Right atrium auricular region (tissue), 2 donors: ENCODE measurements around the gene TBPL1. TPM values are rescaled to one million over a fixed set of nuclear protein-coding genes. Genes with fewer than 3 reads are reported as not detected.
A peak's percentile ranks its signal among the peaks of the same experiment; 100 is the strongest.
"Not testable (repeated sequence)": the region's sequence is repeated elsewhere in the genome, so short reads cannot be mapped to it uniquely, and the experiment has no call there.

Experiments
- DNase-seq: peaks from one replicate; pipeline ENCODE4 v3.0.0-alpha.2; 2019; ENCODE audit warnings: low spot score
- H3K27ac ChIP-seq, 2 donors: fragments of 200-600 bp; sonication (generic); 1 replicate in 1 of 2; 2 replicates in 1 of 2; pipeline ENCODE4 v1.5.1; 2016 to 2019
- H3K27me3 ChIP-seq, 2 donors: fragments of 200-600 bp; sonication (generic); one replicate each; pipeline versions ENCODE4 v1.5.1 to v1.6.0; 2017 to 2019
- H3K36me3 ChIP-seq: fragments of 200-600 bp; sonication (generic); one replicate; pipeline ENCODE4 v1.5.1; 2016
- H3K4me1 ChIP-seq, 2 donors: fragments of 200-600 bp; sonication (generic); one replicate each; pipeline versions ENCODE4 v1.5.1 to v1.6.0; 2017 to 2019
- H3K4me3 ChIP-seq, 2 donors: fragments of 200-600 bp; sonication (generic); 1 replicate in 1 of 2; 2 replicates in 1 of 2; pipeline ENCODE4 v1.5.1; 2017 to 2019; ENCODE audit warnings: mild to moderate bottlenecking in 1 of 2, moderate library complexity in 1 of 2
- H3K9me3 ChIP-seq, 2 donors: fragments of 200-600 bp; sonication (generic); one replicate each; pipeline ENCODE4 v1.5.1; 2019
- CTCF ChIP-seq, 2 donors: fragments of 200-600 bp; sonication (generic); IDR thresholded peaks; one replicate each; pipeline ENCODE4 v1.5.1; 2019; ENCODE audit warnings: antibody characterized with exemption in 2 of 2
- total RNA-seq, 2 donors: library from RNA; depleted of rRNA; stranded (reverse); fragments of >200 nt; gene quantifications; one replicate each; pipeline ENCODE4 v1.1.0, GENCODE V29; 2016

The TBPL1 gene
- total RNA-seq, 2 donors from 2014 or later = 18.9 to 22.6 TPM

- DNase-seq = no peak
- Histone ChIP-seq H3K4me3 (no peak overlapping the region), H3K27ac (no peak overlapping the region), H3K27me3 (no peaks in the 10 kb centered on the region), H3K9me3 (peaks cover 0 to 9% of the 10 kb centered on the region in 2 donors), H3K36me3 (no peaks in the 10 kb centered on the region), H3K4me1 (peaks cover 0 to 7% of the 10 kb centered on the region in 2 donors)
- TF ChIP-seq CTCF (IDR thresholded peaks at IDR 0.05) = no peak
Measured at GRCh38 chr6:133918208-133918930, 34.7 kb upstream of the TBPL1 start.

DNA sequence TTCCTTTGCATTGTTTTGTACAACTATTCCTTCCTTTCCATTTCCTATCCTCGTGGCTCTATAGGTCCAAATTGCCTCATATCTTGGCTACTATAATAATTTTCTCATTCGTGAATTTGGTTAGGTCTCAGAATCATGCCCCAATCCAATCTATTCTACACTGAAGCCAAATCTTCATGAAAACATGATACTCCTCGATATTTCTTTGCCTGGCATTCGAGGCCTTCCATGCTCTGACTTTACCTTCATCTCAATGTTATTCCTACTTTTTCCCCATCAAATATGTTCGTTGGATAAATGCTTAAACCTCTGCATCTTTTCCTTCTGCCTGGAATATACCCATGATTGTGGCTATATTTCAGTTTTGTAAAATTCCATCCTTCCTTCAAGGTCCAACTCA is 33.7 kb upstream of the TBPL1 start:
- no peak for DNase-seq
- no peak for TF ChIP-seq CTCF (IDR thresholded peaks at IDR 0.05)
- H3K27ac ChIP-seq = no peak overlapping the region
- H3K27me3 ChIP-seq = no peaks in the 10 kb centered on the region
- no peaks in the 10 kb centered on the region for H3K36me3 ChIP-seq
- no peaks in the 10 kb centered on the region for H3K9me3 ChIP-seq
- H3K4me3 ChIP-seq = no peak overlapping the region
- H3K4me1 ChIP-seq = peaks cover 0 to 7% of the 10 kb centered on the region in 2 donors

DNA sequence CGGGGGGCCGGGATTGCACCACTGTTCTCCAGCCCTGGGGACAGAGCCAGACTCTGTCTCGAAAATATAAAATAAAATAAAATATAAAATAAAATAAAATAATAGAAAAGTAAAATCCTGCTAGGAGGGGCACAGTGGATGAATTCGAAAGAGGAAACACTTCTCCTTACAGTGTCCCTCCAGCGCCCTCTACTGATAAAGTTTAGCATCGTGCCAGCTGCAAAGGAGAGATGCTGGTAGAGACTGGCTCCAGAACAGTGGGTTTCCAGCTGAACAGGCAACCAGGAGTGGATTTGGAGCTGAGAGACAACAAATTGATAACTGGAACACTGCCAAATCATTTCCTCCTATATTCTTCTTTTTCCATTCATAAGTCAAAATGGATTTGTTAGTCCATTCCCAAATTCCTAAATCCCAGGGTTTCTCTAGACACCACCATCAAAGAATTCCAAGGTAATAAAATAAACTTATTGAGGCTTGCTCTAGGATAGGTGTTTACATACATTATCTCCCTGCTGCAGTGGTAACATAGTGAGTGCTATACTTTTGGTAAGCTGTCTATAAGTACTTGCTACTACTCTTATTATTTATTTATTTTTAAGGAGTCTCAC is 31.7 kb upstream of the TBPL1 start:
- peak overlapping the region in 1 of 2 donors; percentile 17 for H3K4me3 ChIP-seq
- TF ChIP-seq CTCF (IDR thresholded peaks at IDR 0.05) = peak; percentile 70 to 89
- DNase-seq = peak; percentile 91

GRCh38 chr6:133923938-133924593 is 29.0 kb upstream of the TBPL1 start:
- Histone ChIP-seq H3K27ac (no peak overlapping the region), H3K36me3 (no peaks in the 10 kb centered on the region), H3K27me3 (no peaks in the 10 kb centered on the region), H3K4me3 (no peak overlapping the region), H3K9me3 (no peaks in the 10 kb centered on the region), H3K4me1 (no peaks in the 10 kb centered on the region)
- TF ChIP-seq CTCF (IDR thresholded peaks at IDR 0.05) = peak; percentile 73 to 88
- no peak for DNase-seq

More for the DNA sequence above, 31.7 kb upstream of the TBPL1 start:
- Histone ChIP-seq H3K4me1 (peaks cover 0 to 7% of the 10 kb centered on the region in 2 donors), H3K36me3 (no peaks in the 10 kb centered on the region), H3K9me3 (no peaks in the 10 kb centered on the region), H3K27ac (no peak overlapping the region), H3K27me3 (no peaks in the 10 kb centered on the region)

GRCh38 chr6:133931221-133931620 is 21.8 kb upstream of the TBPL1 start:
- H3K27ac ChIP-seq, H3K4me1 ChIP-seq, H3K27me3 ChIP-seq, H3K36me3 ChIP-seq, H3K4me3 ChIP-seq, H3K9me3 ChIP-seq, DNase-seq: not testable (repeated sequence)

GRCh38 chr6:133936352-133936751 is 16.7 kb upstream of the TBPL1 start:
- H3K36me3 ChIP-seq, H3K27ac ChIP-seq: not testable (repeated sequence)

More at GRCh38 chr6:133936352-133936751, 16.7 kb upstream of the TBPL1 start:
- not testable (repeated sequence) for H3K27me3 ChIP-seq, H3K4me3 ChIP-seq, DNase-seq, H3K9me3 ChIP-seq, H3K4me1 ChIP-seq
